ENCODE data around the gene PDHA2. TPM values are rescaled to one million over a fixed set of nuclear protein-coding genes. Genes with fewer than 3 reads are reported as not detected.
"Not testable (repeated sequence)": the region's sequence is repeated elsewhere in the genome, so short reads cannot be mapped to it uniquely, and the experiment has no call there.

The PDHA2 gene
- total RNA-seq: not detected

DNA sequence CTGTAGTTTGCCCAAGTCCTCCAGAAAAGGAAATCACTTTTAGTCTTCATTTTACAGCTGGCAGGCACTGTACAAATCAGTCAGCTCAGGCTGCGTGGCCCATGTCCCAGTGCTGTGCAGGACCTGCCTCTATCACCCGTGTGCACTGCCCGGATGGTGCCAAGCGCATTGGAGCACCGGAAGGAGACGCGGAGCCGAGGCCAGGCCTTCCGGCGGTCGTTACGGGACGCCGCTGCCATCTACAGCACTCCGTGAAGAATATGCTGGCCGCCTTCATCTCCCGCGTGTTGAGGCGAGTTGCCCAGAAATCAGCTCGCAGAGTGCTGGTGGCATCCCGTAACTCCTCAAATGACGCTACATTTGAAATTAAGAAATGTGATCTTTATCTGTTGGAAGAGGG lies at the start of gene PDHA2:
PDHA2 (plus strand) TSS at position 203 of the 400 bp plus-strand sequence; CDS start at position 261, 58 bp downstream.
- DNase-seq: no peak

DNA sequence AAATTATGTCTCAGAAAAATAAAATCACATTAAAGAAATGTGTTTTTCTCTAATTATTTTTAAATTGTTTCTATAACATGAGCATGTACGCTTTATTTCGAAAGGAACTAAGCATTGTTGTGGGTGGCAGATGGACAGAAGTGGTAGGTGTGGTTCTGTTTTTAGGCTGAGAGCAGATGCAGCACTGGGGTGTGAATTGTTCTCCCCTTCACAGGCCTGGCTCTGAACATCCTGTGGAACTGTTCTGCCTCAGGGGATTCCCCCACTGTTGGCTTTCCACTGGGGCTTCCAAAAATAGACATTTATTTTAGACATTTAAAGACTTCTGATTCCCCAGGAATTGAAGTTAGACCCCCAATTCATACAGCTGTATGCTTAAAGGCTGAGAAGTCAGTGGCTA lies 41.9 kb upstream of the PDHA2 start:
- no peak for DNase-seq

DNA sequence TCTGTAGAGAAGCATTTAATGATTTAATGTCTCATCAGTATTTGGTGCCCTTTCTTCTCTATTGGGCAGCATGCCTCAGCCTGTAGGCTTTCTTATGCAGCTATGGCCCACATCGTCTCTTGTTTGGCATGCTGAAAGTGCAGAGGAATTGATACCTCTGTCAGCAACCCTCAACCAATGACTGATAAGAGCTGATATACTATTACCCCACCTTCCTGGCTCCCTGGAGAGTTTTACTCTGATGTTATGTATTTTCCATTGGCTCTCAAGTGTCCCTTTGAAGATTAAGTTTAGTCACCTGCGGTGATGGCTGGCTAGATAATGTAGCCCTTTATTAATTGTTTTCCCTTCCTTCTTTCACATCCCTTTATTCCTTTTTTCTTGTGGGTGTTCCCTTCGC lies 41.2 kb upstream of the PDHA2 start:
- no peak for DNase-seq

- DNase-seq: no peak
Measured at GRCh38 chr4:95821867-95822266, 18.0 kb upstream of the PDHA2 start.

DNA sequence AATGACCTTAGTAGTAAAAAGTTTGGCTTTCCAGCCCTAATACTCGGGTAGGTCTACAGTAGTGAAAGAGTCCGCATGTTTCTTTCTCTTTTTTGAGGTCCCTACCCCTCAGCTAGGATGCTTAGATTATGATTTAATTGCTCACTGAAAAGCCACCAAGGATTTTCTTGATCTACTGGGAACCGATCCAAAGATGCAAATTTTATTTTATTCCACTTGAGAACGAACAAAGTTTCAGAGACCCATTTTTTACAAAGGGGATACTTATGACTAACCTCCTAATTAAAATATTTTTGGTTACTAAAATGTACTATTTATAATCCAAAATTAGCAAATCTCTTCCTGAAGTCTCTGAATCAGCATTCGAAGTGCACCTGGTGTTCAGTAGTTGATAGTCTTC lies 14.3 kb upstream of the PDHA2 start:
- DNase-seq: no peak

- no peak for DNase-seq
Measured at GRCh38 chr4:95830651-95831050, 9.2 kb upstream of the PDHA2 start.

DNA sequence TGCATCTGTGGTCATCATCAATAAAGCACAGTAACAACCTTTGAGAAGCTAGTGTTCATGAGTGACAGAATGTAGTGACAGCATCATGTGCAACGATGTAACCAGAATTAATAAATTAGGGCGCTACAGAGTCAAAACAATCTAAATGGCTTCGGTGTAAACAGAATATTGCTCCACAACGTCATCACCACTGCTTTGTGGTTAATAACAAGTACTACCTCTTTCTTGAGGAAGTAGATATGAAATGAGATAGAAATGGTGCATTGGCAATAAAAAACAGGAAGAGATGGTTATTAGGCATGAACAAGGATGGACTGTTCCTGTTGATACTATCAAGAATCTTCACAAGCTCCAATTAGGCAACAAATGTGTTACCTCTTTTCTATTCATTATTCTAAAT lies 8.7 kb upstream of the PDHA2 start:
- no peak for DNase-seq

GRCh38 chr4:95833711-95834194 lies 6.1 kb upstream of the PDHA2 start:
- no peak for DNase-seq

DNA sequence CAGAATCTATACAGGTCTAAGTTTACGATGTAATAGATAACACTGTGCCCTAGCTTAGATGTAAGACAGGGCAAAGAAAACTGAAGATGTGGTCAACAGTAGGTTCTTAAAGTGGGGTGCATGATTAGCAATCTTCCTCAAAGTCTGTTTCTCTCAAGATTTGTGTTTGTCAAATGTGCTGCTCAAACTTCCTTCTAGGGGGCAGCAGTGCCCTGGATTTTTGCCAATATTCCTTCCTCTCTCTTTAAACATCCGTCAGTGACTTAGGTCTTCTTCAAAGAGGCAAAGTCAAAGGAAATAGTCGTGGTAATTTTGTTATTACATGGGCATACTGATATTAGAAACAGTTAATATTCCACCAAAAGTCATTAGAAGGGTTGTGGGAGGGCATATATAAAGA lies 4.2 kb upstream of the PDHA2 start:
- no peak for DNase-seq

DNA sequence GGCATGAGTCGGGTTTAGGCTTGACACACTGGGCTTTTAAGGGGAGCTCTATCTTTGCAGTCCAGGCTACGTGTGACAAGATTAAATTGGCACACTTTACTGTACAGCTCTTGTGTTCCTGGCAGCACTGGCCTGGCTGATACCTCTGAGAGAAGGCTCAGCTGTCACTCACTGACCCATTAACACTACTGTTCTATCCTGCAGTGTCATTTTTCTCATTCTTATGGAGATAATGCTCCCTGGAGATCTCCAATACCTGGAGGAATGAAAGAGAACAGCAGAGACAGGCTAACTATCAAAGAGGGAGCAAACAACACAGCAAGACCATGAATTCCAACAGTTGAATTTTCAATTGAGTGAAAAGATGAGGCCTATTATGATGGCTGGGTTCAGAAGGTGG lies 1.7 kb upstream of the PDHA2 start:
- DNase-seq: no peak

DNA sequence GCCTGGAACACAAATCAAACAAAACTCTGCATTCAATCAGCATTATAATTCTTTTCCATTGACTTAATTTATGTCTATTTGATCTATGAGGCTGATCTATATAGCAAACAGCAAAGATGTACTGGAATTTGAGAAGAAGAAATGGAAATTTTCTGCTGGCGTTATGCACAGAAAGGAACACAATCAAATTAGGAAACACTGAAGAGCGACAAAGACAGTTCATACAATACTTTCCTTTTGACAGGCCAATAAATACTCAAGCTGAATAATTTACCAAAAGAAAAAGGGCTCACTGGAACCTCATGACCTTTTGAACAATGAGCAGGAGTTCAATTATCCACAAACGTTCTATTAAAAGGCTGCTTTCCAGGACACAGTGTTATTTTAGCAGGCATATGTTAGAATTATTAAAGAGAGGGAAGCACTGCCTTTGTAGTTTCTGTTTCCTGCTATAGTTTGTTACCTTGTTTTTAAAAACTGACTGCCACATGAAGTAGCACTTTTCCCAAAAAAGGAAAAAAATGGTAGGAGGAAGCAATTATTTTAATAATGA lies 8.1 kb downstream of the PDHA2 start:
- no peak for DNase-seq

GRCh38 chr4:95850161-95850560 lies 10.3 kb downstream of the PDHA2 start:
- DNase-seq: no peak

GRCh38 chr4:95857761-95858160 lies 17.9 kb downstream of the PDHA2 start:
- DNase-seq: no peak

GRCh38 chr4:95867919-95868318 lies 28.0 kb downstream of the PDHA2 start:
- DNase-seq: no peak

DNA sequence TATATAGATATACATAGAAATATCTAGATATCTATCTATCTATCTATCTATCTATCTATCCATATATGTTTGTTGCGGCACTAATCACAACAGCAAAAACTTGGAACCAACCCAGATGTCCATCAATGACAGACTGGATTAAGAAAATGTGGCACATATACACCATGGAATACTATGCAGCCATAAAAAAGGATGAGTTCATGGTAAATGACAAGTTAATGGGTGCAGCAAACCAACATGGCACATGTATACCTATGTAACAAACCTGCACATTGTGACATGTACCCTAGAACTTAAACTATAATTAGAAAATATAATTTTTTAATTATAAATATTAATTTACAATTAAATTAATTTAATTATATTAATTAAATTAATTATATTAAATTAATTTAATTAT lies 29.5 kb downstream of the PDHA2 start:
- not testable (repeated sequence) for DNase-seq

DNA sequence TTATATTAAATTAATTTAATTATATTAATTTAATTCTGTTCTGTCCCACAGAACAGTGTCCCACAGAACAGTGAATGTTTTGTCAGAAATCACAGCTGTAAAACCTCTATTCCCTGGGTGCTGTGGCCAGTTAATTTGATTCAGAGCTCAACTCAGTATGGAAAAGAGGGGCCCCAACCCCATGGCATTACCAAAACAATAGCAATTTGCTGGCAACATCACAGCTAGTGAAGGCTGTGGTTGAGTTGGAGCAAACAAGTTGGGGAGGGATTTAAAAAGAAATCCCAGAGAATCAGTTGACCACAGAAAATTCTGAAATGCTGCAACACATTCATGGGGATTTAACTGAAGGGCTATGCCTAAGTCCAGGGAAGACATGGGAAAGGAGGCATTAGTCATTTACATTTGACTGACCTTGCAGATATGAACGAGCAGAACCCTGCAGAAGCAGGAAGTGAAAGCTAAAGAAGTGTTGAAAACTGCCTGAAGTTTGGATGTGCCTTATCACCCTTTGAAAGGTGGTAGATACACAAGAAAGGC lies 30.1 kb downstream of the PDHA2 start:
- no peak for DNase-seq

DNA sequence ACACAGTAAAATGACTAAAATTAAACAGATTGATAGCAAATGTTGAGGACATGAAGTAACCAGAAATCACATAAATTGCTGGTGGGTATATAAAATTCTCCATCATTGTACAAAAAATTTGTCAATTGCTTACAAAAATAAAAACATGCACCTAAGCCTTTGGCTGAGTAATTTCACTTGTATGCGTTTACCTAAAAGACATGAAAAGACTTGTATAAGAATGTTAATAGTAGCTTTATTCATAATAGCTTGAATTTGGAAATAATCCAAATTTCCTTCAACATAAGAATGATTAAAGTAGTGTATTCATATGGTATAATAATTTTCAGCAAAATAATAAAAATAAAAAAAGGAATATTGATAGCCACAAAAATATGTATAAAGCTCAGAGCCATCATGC lies 37.7 kb downstream of the PDHA2 start:
- no peak for DNase-seq

GRCh38 chr4:95887551-95887950 lies 47.7 kb downstream of the PDHA2 start:
- no peak for DNase-seq

DNA sequence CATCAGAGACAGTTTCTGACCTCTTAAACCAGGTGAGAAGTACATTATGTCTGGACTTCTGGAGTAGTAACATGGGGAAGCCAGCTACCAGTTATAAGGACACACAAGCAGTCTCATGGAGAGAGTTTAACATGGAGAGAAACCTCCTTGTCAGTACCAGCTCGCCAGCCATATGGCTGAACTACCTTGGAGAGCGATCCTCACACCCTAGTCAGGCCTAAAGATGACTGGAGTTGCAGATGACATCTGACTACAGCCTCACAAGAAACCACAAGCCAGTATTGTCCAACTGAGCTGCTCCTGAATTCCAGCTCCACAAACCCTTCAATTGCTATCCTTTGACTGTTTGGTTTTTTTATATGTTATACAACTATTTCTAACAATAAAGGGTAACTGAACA lies 49.8 kb downstream of the PDHA2 start:
- DNase-seq: no peak
